Stomach (tissue), 9 donors: ENCODE data around the gene TBP. TPM values are rescaled to one million over a fixed set of nuclear protein-coding genes. Genes with fewer than 3 reads are reported as not detected.
A peak's percentile ranks its signal among the peaks of the same experiment; 100 is the strongest.

Experiments used
- DNase-seq, 2 donors: peaks; one replicate each; pipeline versions ENCODE4 v3.0.0 to v3.0.0-alpha.2; 2013 to 2019
- H3K27ac ChIP-seq, 5 donors: fragments of 200-600 bp in 4 of 5; sonication (generic) in 4 of 5; one replicate each; pipeline ENCODE4 v1.5.1; 2013 to 2019; ENCODE audit warnings: mild to moderate bottlenecking in 1 of 5, moderate library complexity in 1 of 5
- H3K27me3 ChIP-seq, 3 donors: fragments of 200-600 bp; sonication (generic); one replicate each; pipeline ENCODE4 v1.5.1; 2017 to 2019; ENCODE audit warnings: mixed run types in 1 of 3
- H3K36me3 ChIP-seq, 4 donors: fragments of 200-600 bp; sonication (generic); 1 replicate in 3 of 4; 2 replicates in 1 of 4; pipeline ENCODE4 v1.5.1; 2016 to 2019
- H3K4me1 ChIP-seq, 4 donors: fragments of 200-600 bp; sonication (generic); one replicate each; pipeline ENCODE4 v1.5.1; 2016 to 2019
- H3K4me3 ChIP-seq, 4 donors: fragments of 200-600 bp; sonication (generic) in 3 of 4; one replicate each; pipeline ENCODE4 v1.5.1; 2016 to 2019; ENCODE audit warnings: mild to moderate bottlenecking in 1 of 4
- H3K9me3 ChIP-seq, 4 donors: fragments of 200-600 bp; sonication (generic); one replicate each; pipeline ENCODE4 v1.5.1; 2016 to 2019
- EP300 ChIP-seq: sonication (generic); formaldehyde crosslinking; IDR thresholded peaks from one replicate; pipeline ENCODE4 v1.6.1; 2017; ENCODE audit warnings: antibody characterized with exemption
- POLR2A ChIP-seq, 4 donors: fragments of 450-650 bp; IDR thresholded peaks; one replicate each; pipeline ENCODE4 v1.6.1; 2016; ENCODE audit warnings: antibody characterized with exemption in 4 of 4, control low read depth in 2 of 4, mild to moderate bottlenecking in 1 of 4, moderate library complexity in 1 of 4
- POLR2AphosphoS5 ChIP-seq, 3 donors: sonication (generic); formaldehyde crosslinking; IDR thresholded peaks; one replicate each; pipeline ENCODE4 v1.6.1; 2016; ENCODE audit warnings: antibody characterized with exemption in 3 of 3
- WGBS, 5 donors: extraction: QIAGEN DNeasy Blood & Tissue Kit in 3 of 5; methylation state at CpG; one replicate each; pipeline versions ENCODE4 v1.1.5 to v1.1.7; 2013 to 2018; 5-methylcytosine and 5-hydroxymethylcytosine counted together
- intact Hi-C: fragments of 100-400 bp; cut with DNase I; formaldehyde crosslinking; loops from one replicate; pipeline ENCODE4 v1.15.1; 2023; ENCODE audit warnings: low total_unique reads
- polyA plus RNA-seq, 3 donors: library from polyadenylated mRNA; stranded (reverse); fragments of 200-250 nt; gene quantifications; one replicate each; pipeline ENCODE4 v1.2.3, GENCODE V29; 2013
- total RNA-seq, 5 donors: library from RNA; depleted of rRNA; stranded (reverse); fragments of >200 nt; gene quantifications; one replicate each; pipeline versions ENCODE4 v1.1.0 to v1.2.3, GENCODE V29; 2014 to 2016
- TF ChIP-seq, protein P1 (sequence below), 7 experiments: fragments of 450-650 bp in 4 of 7; fragments of 200-600 bp in 3 of 7; sonication (generic) in 3 of 7; IDR thresholded peaks; one replicate each; pipeline ENCODE4 v1.5.1; 2016 to 2019; ENCODE audit warnings: antibody characterized with exemption in 7 of 7, control low read depth in 2 of 7, mild to moderate bottlenecking in 1 of 7
- donor health status: healthy with polysubstance abuse.
- donor health status: Bipolar disorder and iron deficiency.
- donor health status: healthy.

TBP gene
- total and polyA plus RNA-seq, 8 donors = 6.2 to 50.2 (median 13.5) TPM

DNA sequence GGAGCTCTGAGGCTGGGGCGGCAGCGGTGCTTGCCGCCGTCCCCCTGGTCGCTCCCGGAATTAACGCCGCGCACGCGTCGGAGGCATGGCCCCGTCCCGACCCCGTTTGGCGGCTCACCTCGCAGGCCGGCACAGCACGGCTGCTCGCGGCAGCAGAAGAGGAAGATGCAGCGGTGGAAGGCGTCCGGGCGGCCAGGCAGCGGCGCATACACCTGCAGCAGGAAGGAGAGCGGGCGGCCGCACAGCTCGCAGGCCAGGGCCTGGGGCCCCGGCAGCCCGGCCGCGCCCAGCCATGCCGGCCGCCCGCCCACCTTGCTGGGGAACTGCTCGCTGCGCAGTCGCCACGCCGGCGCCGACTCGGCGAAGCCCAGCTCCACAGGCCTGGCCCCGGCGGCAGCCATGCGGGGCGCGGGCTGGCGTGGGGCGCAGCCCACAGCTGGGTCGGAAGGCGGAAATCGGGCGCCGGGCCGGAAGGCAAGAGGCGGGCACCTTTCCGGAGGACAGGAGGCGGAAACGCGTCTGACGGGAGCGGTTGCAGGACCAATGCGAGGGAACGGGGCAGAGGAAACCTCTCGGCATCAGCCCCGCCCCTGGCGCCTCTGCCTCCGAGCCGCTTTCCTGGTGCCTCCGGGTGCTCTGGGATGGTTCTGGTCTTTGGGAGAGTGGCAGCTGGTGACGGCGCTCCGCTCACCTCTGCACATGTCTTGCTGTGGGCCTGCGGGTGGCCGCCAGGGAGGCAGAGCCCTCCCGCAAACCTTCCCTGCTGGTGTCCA, 30.2 kb downstream of the TBP start, which contains the start of gene PDCD2:
Gene PDCD2 (minus strand): TSS at position 457 of the 773 bp plus-strand sequence. CDS start 56 bp downstream, at position 401.
- H3K9me3 ChIP-seq = no peaks in the 10 kb centered on the region
- 0% methylated on average over 4 to 81 of the region's 81 CpGs for WGBS, 5 donors
- intact Hi-C loops = no loop called here

DNA sequence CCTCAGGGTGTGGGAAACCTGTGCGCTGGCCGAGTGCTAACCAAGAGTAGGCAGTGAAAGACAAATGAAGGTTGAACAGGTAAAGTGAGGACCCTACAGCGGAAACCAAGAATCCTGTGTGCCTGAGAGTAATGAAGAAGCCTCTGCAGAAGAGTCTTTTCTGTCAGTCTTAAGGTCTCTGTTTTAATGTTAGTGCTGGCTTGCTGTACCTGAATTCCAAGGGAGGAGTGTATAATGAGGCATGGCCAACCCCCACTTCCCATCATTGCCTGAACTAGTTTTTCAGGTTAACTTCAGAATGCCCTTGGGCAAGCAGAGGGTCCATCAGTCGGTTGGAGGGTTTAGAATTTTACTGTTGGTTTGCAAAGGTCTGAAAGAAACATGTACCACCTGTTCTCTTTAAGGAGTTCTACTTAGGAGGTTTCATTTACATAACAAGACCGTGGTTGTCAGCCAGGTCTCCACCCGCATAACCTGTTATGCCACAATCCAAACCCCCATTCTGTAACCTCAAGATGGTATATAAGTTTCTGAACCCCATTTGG, 30.9 kb downstream of the TBP start:
- 1 to 6% (median 4%) methylated on average over 5 to 6 of the region's 6 CpGs for WGBS, 5 donors
- Histone ChIP-seq H3K9me3 (peaks cover 0 to 3% (median 0%) of the 10 kb centered on the region in 4 donors), H3K27ac (peak overlapping the region; percentile 86 to 96 (median 91)), H3K36me3 (peaks cover 0 to 31% (median 30%) of the 10 kb centered on the region in 4 donors), H3K27me3 (no peaks in the 10 kb centered on the region), H3K4me3 (peak overlapping the region; percentile 87 to 98 (median 94)), H3K4me1 (peaks cover 15 to 28% (median 23%) of the 10 kb centered on the region in 4 donors)
- DNase-seq = peak; percentile 33 to 72
- intact Hi-C loops = no loop called here
- TF ChIP-seq EP300 (no peak), POLR2AphosphoS5 (IDR thresholded peaks at IDR 0.05) (no peak), POLR2A (IDR thresholded peaks at IDR 0.05) (no peak)
- TF ChIP-seq, protein P1, sequence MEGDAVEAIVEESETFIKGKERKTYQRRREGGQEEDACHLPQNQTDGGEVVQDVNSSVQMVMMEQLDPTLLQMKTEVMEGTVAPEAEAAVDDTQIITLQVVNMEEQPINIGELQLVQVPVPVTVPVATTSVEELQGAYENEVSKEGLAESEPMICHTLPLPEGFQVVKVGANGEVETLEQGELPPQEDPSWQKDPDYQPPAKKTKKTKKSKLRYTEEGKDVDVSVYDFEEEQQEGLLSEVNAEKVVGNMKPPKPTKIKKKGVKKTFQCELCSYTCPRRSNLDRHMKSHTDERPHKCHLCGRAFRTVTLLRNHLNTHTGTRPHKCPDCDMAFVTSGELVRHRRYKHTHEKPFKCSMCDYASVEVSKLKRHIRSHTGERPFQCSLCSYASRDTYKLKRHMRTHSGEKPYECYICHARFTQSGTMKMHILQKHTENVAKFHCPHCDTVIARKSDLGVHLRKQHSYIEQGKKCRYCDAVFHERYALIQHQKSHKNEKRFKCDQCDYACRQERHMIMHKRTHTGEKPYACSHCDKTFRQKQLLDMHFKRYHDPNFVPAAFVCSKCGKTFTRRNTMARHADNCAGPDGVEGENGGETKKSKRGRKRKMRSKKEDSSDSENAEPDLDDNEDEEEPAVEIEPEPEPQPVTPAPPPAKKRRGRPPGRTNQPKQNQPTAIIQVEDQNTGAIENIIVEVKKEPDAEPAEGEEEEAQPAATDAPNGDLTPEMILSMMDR (IDR thresholded peaks at IDR 0.05) = no peak

More for the DNA sequence above, 30.2 kb downstream of the TBP start, which contains the start of gene PDCD2:
- Histone ChIP-seq H3K36me3 (peaks cover 0 to 37% (median 36%) of the 10 kb centered on the region in 4 donors), H3K27ac (peak within 1 kb of the TSS; percentile 86 to 96 (median 91)), H3K4me3 (peak within 1 kb of the TSS; percentile 87 to 98 (median 94)), H3K27me3 (no peaks in the 10 kb centered on the region), H3K4me1 (peaks cover 15 to 28% (median 23%) of the 10 kb centered on the region in 4 donors)
- TF ChIP-seq POLR2A (IDR thresholded peaks at IDR 0.05) (no peak), POLR2AphosphoS5 (IDR thresholded peaks at IDR 0.05) (peak; percentile 75 to 95 (median 89)), EP300 (no peak)
- TF ChIP-seq, protein P1 (IDR thresholded peaks at IDR 0.05) = no peak
- DNase-seq = peak; percentile 94 to 98

DNA sequence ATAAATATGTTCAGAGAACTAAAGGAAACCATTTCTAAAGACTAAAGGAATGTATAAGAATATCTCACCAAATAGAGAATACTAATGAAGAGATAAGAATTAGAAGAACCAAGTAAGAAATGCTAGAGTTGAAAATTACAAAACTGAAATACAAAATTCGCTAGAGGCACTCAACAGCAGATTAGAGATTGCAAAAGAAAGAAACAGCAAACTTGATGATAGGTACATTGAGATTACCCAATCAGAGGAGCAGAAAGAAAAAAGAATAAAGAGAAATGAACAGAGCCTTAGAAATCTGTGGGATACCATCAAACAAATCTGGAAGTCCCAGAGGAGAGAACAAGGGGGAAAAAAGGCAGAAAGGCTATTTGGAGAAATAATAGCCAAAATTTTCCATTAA, 36.6 kb downstream of the TBP start:
- peaks cover 0 to under 1% (median 0%) of the 10 kb centered on the region in 4 donors for H3K4me1 ChIP-seq
- H3K4me3 ChIP-seq = no peak overlapping the region
- H3K27me3 ChIP-seq = peaks cover 0 to 7% (median 0%) of the 10 kb centered on the region in 3 donors
- H3K36me3 ChIP-seq = no peaks in the 10 kb centered on the region
- 67 to 86% (median 75%) methylated on average over 1 of the region's 1 CpG for WGBS, 5 donors
- TF ChIP-seq EP300 (no peak), POLR2AphosphoS5 (IDR thresholded peaks at IDR 0.05) (no peak), POLR2A (IDR thresholded peaks at IDR 0.05) (no peak)
- TF ChIP-seq, protein P1 (IDR thresholded peaks at IDR 0.05) = no peak
- H3K9me3 ChIP-seq = peaks cover 0 to 42% (median 21%) of the 10 kb centered on the region in 4 donors
- no peak overlapping the region for H3K27ac ChIP-seq
- intact Hi-C loops = no loop called here
- DNase-seq = no peak

DNA sequence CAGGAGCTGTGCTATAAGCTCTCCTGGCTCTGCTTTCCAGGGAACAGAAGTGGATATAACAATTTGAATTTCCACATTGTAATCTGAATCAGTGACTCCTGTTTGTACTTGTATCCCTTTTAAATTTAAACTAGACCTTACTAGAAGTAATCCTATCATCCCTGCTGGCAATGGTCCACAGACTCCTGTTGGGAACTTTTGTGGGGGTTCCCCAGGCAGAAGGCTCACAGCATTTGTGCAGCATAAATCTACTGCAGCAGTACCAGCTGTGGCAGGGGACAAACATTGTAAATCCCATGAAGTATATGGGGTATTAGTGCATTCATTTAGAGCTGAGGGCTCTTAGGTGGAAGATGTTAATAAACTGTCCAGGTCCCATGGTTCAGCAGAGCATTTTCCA, 42.3 kb downstream of the TBP start:
- no peaks in the 10 kb centered on the region for H3K36me3 ChIP-seq
- no peaks in the 10 kb centered on the region for H3K4me1 ChIP-seq
- TF ChIP-seq, protein P1 (IDR thresholded peaks at IDR 0.05) = no peak
- TF ChIP-seq EP300 = no peak
- TF ChIP-seq POLR2A (IDR thresholded peaks at IDR 0.05) = no peak
- TF ChIP-seq POLR2AphosphoS5 (IDR thresholded peaks at IDR 0.05) = no peak
- intact Hi-C loops = no loop called here
- DNase-seq = no peak
- no peak overlapping the region for H3K4me3 ChIP-seq
- H3K9me3 ChIP-seq = peaks cover 0 to 27% (median 12%) of the 10 kb centered on the region in 4 donors
- peaks cover 0 to 19% (median 0%) of the 10 kb centered on the region in 3 donors for H3K27me3 ChIP-seq
- no peak overlapping the region for H3K27ac ChIP-seq
